ENCODE results near the gene MRS2. TPM values are rescaled to one million over a fixed set of nuclear protein-coding genes. Genes with fewer than 3 reads are reported as not detected.
A peak's percentile ranks its signal among the peaks of the same experiment; 100 is the strongest.

The MRS2 gene
- total RNA-seq, 1 experiment from 2014 or later: 23.0 TPM

DNA sequence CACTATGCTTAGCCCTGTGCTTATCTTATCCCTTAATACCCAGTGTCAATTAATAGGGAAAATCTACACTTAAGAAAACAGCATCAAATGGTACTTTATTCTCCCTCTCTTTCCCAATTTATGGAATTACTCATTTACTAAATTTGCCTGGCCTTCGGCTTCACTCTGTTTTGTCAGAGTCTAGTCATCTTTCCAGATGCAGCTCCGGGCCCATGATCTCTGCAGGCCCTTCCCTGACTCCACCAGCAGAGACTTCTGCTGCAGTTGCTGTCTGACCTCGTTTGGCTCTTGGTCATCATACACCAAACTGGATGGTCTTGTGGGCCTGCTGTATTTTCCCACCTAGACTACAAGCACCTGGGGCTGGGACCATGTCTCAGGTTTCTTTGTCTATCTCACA, 27.4 kb downstream of the MRS2 start:
- no TSS peak for BruUV-seq (replicated peaks)
- peaks cover 14% of the 10 kb centered on the region for H3K36me3 Mint-ChIP-seq (ENCODE audit: insufficient read depth, unreplicated experiment)
- no peak overlapping the region for H3K27ac Mint-ChIP-seq (ENCODE audit: low read depth, unreplicated experiment)
- DNase-seq (ENCODE audit: unreplicated experiment): no peak
- ChIA-PET CTCF (interaction anchor here (0.7 to 1.5 kb wide), 17 partner anchors 9 to 266 kb away, joined by 3 to 8 read pairs (median 3); partner anchors contain the start of genes ALDH5A1 and GPLD1), POLR2A (interaction anchor here (1.1 to 1.6 kb wide), 3 partner anchors 29 to 288 kb away, joined by 3 to 4 read pairs (median 3); no protein-coding TSS in a partner anchor)
- intact Hi-C loops (cut with micrococcal nuclease): loop anchor here (2.0 to 10.0 kb wide), 3 partner anchors 65 to 337 kb away; partner anchors contain the start of gene ALDH5A1
- no peaks in the 10 kb centered on the region for H3K27me3 Mint-ChIP-seq (ENCODE audit: insufficient read depth, unreplicated experiment)
- H3K9me3 Mint-ChIP-seq (ENCODE audit: unreplicated experiment): no peaks in the 10 kb centered on the region
- H3K4me1 Mint-ChIP-seq (ENCODE audit: insufficient read depth, unreplicated experiment): peaks cover 6% of the 10 kb centered on the region
- no peak overlapping the region for H3K4me3 Mint-ChIP-seq (ENCODE audit: unreplicated experiment)
- TF ChIP-seq, protein P1, sequence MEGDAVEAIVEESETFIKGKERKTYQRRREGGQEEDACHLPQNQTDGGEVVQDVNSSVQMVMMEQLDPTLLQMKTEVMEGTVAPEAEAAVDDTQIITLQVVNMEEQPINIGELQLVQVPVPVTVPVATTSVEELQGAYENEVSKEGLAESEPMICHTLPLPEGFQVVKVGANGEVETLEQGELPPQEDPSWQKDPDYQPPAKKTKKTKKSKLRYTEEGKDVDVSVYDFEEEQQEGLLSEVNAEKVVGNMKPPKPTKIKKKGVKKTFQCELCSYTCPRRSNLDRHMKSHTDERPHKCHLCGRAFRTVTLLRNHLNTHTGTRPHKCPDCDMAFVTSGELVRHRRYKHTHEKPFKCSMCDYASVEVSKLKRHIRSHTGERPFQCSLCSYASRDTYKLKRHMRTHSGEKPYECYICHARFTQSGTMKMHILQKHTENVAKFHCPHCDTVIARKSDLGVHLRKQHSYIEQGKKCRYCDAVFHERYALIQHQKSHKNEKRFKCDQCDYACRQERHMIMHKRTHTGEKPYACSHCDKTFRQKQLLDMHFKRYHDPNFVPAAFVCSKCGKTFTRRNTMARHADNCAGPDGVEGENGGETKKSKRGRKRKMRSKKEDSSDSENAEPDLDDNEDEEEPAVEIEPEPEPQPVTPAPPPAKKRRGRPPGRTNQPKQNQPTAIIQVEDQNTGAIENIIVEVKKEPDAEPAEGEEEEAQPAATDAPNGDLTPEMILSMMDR (IDR thresholded peaks at IDR 0.05; ENCODE audit: unreplicated experiment): no peak

DNA sequence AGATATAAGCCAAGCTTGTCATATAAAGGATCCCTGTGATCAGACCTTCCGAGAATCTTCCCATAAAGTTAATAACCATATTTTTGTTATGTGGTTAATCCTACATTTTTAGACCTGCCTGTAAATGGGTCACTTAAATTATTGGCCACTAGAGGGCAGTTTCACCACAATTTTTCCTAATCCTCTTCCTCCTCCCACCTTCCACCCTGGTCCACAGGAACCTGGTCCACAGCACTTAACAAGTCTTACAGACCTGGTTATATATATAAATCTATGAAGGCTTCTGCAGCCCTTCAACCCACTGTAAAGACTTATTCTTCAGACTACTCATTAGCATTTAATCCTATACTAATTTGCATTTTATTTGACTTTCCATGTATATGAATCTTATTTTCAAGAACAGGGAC, 28.3 kb downstream of the MRS2 start:
- CTCF ChIA-PET: interaction anchor here (0.6 to 1.5 kb wide), 19 partner anchors 8 to 150 kb away, joined by 3 to 8 read pairs (median 3); partner anchors contain the start of gene GPLD1
- Mint-ChIP-seq H3K4me3 (ENCODE audit: unreplicated experiment) (no peak overlapping the region), H3K36me3 (ENCODE audit: insufficient read depth, unreplicated experiment) (peaks cover 7% of the 10 kb centered on the region), H3K27me3 (ENCODE audit: insufficient read depth, unreplicated experiment) (no peaks in the 10 kb centered on the region), H3K9me3 (ENCODE audit: unreplicated experiment) (no peaks in the 10 kb centered on the region), H3K27ac (ENCODE audit: low read depth, unreplicated experiment) (no peak overlapping the region), H3K4me1 (ENCODE audit: insufficient read depth, unreplicated experiment) (peaks cover 6% of the 10 kb centered on the region)
- intact Hi-C loops (cut with micrococcal nuclease): loop anchor here (1.0 to 10.0 kb wide), 4 partner anchors 64 to 336 kb away; partner anchors contain the start of gene ALDH5A1
- TF ChIP-seq, protein P1 (IDR thresholded peaks at IDR 0.05; ENCODE audit: unreplicated experiment): peak; percentile 27
- POLR2A ChIA-PET: interaction anchor here (1.1 to 1.6 kb wide), 2 partner anchors 28 to 90 kb away, joined by 3 to 4 read pairs; no protein-coding TSS in a partner anchor
- peak; percentile 69 for DNase-seq (ENCODE audit: unreplicated experiment)
- BruUV-seq (replicated peaks): no TSS peak

DNA sequence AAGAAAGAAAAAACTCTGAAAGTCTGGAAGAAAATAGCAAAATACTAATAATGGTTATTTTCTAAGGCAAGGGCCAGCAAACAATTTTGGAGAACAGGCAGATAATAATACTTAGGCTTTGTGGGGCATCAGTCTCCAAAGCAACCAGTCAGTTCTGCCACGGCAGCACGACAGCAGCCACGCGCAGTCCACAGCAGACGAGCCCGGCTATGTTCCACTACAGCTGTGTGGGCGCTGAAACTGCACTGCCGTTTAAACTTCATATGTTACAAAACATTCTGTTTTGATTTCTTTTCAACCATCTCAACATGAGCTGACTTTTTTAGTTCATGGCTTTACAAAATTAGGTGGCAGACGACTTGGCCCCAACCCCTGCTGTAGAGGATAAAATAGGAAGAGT, 29.9 kb downstream of the MRS2 start:
- CTCF ChIA-PET: interaction anchor here (0.6 to 2.1 kb wide), 3 partner anchors 30 to 89 kb away, joined by 4 to 18 read pairs (median 5); partner anchors contain the start of gene GPLD1
- peaks cover 6% of the 10 kb centered on the region for H3K4me1 Mint-ChIP-seq (ENCODE audit: insufficient read depth, unreplicated experiment)

DNA sequence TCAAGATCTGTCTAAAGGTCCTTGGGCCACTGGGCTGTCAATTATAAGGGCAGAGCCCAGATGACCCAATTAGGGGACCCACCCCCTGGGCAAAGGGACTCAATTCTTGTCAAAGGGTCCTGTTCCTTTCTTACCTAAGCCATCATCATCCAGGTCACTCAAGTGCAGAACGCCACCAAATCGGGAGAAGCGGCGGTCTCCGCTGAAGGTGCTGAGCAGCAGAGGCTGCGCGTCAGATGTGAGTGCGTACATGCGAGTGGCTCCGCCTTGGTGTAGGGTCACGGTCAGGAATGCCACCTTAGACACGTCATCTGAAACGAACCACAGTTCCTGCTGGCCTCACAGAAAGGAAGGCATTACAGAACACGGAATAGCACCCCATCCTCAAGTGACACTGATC, 34.2 kb downstream of the MRS2 start:
- DNase-seq (ENCODE audit: unreplicated experiment): no peak
- ChIA-PET CTCF (interaction anchor here (1.0 to 1.5 kb wide), 2 partner anchors 11 to 84 kb away, joined by 3 read pairs; no protein-coding TSS in a partner anchor), POLR2A (no interaction called here)
- no peaks in the 10 kb centered on the region for H3K9me3 Mint-ChIP-seq (ENCODE audit: unreplicated experiment)
- H3K36me3 Mint-ChIP-seq (ENCODE audit: insufficient read depth, unreplicated experiment): no peaks in the 10 kb centered on the region
- no peaks in the 10 kb centered on the region for H3K4me1 Mint-ChIP-seq (ENCODE audit: insufficient read depth, unreplicated experiment)
- no TSS peak for BruUV-seq (replicated peaks)
- no peak overlapping the region for H3K27ac Mint-ChIP-seq (ENCODE audit: low read depth, unreplicated experiment)
- H3K4me3 Mint-ChIP-seq (ENCODE audit: unreplicated experiment): no peak overlapping the region
- TF ChIP-seq, protein P1 (IDR thresholded peaks at IDR 0.05; ENCODE audit: unreplicated experiment): no peak
- intact Hi-C loops (cut with micrococcal nuclease): loop anchor here (10.0 kb wide), 1 partner anchor 58 kb away; the partner anchor contains the start of gene ALDH5A1
- H3K27me3 Mint-ChIP-seq (ENCODE audit: insufficient read depth, unreplicated experiment): no peaks in the 10 kb centered on the region

More for the DNA sequence above, 29.9 kb downstream of the MRS2 start:
- Mint-ChIP-seq H3K4me3 (ENCODE audit: unreplicated experiment) (no peak overlapping the region), H3K9me3 (ENCODE audit: unreplicated experiment) (no peaks in the 10 kb centered on the region), H3K36me3 (ENCODE audit: insufficient read depth, unreplicated experiment) (no peaks in the 10 kb centered on the region), H3K27ac (ENCODE audit: low read depth, unreplicated experiment) (no peak overlapping the region), H3K27me3 (ENCODE audit: insufficient read depth, unreplicated experiment) (no peaks in the 10 kb centered on the region)
- POLR2A ChIA-PET: interaction anchor here (0.6 kb wide), 1 partner anchor 846 kb away, joined by 3 read pairs; the partner anchor contains the start of gene CARMIL1
- DNase-seq (ENCODE audit: unreplicated experiment): no peak
- TF ChIP-seq, protein P1 (IDR thresholded peaks at IDR 0.05; ENCODE audit: unreplicated experiment): no peak
- intact Hi-C loops (cut with micrococcal nuclease): loop anchor here (5.0 to 10.0 kb wide), 2 partner anchors 62 to 265 kb away; partner anchors contain the start of gene ALDH5A1
- no TSS peak for BruUV-seq (replicated peaks)

Measured in MCF 10A (cell line).